ENCODE measurements around the gene SPRED3.
"Not testable (repeated sequence)": the region's sequence is repeated elsewhere in the genome, so short reads cannot be mapped to it uniquely, and the experiment has no call there.

The SPRED3 gene

DNA sequence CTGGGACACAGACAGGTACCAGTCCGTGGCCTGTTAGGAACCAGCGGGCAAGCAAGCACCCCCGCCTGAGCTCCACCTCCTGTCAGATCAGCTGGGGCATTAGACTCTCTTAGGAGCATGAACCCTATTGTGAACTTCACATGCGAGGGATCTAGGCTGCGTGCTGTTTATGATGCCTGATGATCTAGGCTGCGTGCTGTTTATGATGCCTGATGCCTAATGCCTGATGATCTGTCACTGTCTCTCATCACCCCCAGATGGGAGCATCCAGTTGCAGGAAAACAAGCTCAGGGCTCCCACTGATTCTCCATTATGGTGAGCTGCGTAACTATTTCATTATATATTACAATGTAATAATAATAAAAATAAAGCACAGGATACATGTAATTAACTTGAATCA is 33.9 kb downstream of the SPRED3 start:
- DNase-seq, result no peak

DNA sequence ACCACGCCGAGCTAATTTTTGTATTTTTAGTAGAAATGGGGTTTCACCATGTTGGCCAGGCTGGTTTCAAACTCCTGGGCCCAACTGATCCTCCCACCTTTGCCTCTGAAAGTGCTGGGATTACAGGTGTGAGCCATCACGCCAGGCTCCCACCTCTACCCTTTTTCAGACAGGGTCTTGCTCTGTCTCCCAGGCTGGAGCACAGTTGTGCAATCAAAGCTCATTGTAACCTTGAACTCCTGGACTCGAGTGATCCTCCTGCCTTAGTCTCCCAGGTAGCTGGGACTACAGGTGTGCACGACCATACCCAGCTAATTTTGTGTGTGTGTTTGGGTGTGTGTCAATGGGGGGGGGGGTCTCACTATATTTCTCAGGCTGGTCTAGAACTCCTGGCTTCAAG is 35.8 kb downstream of the SPRED3 start:
- DNase-seq, result no peak

DNA sequence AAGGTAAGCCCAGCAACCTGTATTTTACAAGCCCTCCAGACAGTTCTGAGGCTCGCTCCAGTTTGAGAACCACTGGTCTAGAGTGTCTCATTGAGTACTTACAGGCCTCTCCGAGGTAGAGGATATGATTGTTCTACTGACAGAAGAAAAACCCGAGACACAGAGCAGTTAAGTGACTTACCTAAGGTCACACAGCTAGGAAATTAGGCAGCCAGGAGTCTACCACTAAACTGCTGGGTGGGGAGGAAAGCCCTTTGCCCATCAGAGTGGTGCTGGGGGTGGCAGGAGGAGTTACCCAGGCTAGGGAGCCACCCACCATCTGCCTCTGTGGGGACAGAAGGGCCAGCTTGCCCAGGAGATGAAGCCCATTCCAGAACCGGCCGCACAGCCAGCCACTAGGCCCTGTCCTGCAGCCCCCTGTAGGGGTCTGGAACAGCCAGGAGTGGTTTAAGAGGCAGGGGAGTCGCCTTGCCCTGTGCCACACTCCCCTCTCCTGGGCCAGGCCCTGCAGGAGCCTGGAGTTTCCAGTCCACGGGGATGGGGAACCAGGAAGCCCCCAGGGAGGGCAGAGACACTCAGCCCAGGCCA is 36.8 kb downstream of the SPRED3 start:
- no peak for DNase-seq

DNA sequence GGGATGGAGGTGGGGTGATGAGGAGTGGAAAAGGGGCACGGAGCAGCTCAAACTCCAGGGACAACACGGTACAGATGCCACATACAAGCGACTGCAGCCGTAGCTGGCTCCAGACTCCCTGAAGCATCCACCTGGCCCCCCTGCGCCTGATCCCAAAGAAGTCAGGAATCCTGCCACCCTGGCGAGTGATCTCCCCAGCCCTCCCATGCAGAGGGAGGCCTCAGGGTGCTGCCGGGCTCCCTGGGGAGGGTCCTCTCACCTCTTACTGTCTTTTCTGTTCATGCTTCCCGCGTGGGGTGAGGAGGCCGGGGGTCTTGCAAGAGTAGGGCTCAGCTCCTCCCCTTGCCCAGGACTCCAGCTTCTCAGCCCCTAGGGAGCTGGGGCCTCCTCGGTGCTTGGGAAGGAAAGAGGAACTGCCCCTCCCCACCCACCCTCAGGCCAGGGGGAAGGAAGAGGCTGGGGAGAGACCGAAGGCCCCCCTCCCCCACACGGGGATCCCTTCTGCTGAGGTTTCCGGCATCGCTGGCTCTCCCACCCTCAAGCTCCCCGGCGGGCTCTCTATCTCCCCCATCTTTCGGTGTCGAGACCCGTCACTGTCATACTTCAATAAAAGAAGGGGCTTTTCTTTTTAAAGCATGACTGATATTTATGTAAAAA is 37.4 kb downstream of the SPRED3 start, which contains the start of gene RASGRP4:
Gene RASGRP4 (minus strand): TSS at position 410 of the 657 bp plus-strand sequence. CDS start 128 bp downstream, at position 282.
- no peak for DNase-seq

DNA sequence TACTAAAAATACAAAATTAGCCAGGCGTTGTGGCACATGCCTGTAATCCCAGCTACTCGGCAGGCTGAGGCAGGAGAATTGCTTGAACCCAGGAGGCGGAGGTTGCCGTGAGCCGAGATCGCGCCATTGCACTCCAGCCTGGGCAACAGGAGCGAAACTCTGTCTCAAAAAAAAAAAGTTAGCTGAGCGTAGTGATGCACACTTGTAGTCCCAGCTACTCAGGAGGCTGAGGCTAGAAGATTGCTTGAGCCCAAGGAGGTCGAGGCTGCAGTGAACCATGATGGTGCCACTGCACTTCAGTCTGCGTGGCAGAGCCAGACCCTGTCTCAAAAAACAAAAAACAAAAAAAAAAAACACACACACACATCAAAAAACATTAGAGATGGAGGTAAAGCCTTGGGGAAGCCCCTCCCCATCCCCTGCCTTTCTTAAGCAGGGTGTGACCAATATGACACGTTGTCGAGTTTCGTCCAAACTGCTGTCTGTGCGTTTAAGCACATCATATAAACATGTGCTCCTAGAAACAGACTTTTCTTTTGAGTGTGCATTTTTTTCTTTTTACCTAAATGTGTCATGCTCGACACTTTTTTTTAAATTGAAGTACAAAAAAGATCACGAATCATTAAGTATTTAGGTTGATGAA is 38.7 kb downstream of the SPRED3 start:
- DNase-seq, result not testable (repeated sequence)

DNA sequence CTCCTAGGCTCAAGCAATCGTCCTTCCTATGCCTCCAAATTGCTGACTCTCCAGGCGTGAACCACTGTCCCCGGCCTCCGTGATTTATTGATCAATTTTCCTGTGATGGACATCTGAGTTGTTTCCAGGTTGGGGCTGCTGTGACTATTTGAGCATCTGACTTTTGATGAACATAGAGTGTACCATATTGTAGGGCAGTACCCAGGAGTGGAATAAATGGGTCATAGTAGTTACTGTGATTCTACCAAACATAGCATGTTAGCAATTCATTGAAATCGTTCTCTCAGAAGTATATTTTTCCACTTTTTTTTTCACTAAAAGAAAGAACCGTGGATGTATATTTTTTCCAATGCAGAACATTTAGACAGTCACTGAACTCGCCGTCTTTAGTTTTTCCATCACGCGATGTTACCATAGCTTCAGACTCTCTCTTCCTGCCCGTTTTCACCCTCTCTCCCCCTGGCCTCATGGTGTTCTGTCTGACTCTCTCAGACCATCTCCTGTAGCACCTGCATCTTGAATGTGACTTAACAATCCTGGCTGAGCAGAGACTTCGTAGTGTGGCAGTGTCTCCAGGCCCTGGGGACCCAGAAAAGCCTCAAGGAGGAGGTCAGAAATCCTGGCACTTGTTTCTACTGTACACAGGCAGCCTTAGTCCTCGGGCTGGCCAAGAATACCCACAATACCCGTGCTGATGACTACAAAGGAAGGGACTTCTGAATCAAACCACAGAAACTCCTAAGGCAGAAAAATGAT is 40.7 kb downstream of the SPRED3 start:
- no peak for DNase-seq

DNA sequence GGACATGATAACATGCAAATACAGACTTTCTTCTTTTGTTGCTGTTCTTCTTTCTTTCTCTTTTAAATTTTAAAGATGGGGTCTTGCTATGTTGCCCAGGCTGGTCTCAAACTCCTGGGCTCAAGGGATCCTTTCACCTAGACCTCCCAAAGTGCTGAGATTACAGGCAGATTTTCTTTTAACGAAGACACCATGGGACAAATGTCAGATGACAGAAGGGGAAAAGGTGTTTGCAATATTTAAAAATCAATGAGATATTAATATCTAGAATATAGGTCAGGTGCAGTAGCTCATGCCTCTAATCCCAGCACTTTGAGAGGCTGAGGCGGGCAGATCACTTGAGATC is 41.3 kb downstream of the SPRED3 start:
- DNase-seq, result no peak

DNA sequence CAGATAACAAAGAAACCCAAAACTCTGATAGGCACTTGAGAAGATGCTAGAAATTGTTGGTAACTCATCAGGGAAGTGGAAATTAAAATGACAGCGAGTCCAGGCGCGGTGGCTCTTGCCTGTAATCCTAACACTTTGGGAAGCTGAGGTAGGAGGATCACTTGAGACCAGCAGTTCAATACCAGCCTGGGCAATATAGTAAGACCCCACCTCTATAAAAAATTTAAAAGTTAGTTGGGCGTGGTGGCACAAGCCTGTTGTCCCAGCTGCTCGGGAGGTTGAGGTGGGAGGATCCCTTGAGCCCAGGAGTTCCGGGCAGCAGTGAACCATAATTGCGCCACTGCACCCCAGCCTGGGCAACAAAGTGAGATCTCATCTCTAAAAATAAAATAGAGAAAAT is 42.4 kb downstream of the SPRED3 start:
- no peak for DNase-seq

DNA sequence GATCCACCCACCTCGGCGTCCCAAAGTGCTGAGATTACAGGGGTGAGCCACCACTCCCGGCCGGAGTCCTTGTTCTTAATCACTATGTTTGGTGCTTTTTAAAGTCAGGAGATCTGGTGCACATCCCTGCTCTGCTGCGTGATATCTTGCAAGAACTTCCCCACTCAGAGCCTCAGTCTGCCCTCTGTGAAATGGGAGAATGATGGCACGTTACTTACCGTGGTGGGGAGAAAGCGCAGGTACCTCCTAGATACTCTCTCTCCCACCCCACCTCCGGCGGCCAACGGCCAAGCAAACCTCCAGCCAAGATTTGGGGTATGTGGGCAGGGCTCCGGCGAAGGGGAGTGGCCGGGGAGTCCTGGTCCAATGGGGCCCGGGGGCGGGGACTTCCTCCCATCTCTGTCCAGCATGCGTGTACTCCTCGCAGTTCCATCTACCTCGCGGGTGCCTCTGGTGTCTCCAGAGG is 44.8 kb downstream of the SPRED3 start, which contains the start of gene RYR1:
Gene RYR1 (plus strand): TSS at position 424 of the 466 bp plus-strand sequence. CDS start 139 bp downstream, outside the sequence.
- DNase-seq, result peak; percentile 31

DNA sequence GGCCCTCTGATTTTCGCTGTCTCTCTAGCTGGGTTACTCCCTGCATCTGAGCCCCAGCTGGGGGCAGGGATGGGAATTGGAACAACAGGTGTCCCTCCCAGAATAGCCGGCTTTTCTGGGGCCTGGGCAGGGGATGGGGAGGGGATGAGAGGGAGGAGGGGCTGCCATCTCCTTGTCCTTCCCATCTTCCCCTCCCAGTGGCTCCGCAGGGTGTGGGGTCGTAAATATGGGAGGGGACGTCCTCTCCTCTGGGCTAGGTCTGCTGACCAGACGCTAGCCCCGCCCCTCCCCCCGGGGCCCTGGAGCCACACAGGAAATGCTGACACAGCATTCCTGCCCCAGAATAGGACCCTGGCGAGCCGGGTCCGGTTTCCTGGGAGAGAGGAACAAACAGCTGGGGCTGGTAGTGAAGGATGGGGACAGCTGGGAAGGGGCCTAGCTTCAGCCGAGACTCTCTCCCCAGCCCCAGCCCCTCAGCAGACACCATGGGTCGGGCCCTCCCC is 46.1 kb downstream of the SPRED3 start:
- DNase-seq, result no peak

DNA sequence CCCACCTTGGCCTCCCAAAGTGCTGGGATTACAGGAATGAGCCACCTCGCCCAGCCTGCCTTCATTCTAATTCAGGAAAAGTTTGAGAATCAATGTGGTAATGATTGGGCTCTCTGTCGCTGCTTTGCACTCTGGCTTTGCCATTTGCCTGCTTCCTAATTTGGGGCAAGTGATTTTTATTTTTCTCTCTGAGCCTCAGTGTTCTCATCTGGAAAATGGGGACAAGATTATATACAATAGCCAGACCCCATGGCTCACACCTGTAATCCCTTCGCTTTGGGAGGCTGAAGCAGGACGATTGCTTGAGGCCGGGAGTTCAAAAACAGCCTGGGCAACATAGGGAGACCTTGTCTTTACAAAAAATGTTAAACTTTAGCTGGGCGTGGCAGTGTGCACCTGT is 48.8 kb downstream of the SPRED3 start:
- no peak for DNase-seq

DNA sequence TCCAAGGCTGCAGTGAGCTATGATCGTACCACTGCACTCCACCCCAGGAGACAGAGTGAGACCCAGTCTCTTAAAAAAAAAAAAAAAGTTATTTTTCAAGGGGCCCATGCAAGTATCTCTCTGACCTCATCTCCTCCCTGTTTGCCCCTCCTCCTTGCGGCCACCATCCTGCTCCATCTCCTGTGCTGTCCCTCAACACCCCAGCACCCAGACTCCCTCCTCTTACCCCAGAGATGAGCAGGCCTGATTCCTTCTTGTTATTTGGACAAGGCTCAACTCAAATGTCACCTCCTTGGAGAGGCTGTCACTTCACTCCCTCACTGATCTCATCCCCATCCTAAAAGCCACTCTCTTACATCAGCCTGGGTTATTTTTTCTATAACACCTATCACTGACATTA is 49.4 kb downstream of the SPRED3 start:
- DNase-seq, result no peak

DNA sequence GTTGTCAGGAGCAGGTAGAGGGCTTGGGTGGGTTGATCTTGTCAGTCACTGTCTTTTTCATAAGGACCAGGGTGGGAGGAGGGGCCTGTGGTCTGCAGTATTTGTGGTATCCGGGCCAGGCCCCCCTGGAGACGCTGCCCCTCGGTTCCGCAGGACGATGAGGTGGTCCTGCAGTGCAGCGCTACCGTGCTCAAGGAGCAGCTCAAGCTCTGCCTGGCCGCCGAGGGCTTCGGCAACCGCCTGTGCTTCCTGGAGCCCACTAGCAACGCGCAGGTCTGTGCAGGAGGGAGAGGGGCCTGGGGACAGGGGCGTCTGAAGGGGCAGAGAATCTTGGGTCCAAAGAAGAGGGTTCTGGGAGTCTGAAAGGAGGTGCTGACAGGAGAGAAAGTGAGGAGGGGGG is 52.1 kb downstream of the SPRED3 start:
- no peak for DNase-seq

DNA sequence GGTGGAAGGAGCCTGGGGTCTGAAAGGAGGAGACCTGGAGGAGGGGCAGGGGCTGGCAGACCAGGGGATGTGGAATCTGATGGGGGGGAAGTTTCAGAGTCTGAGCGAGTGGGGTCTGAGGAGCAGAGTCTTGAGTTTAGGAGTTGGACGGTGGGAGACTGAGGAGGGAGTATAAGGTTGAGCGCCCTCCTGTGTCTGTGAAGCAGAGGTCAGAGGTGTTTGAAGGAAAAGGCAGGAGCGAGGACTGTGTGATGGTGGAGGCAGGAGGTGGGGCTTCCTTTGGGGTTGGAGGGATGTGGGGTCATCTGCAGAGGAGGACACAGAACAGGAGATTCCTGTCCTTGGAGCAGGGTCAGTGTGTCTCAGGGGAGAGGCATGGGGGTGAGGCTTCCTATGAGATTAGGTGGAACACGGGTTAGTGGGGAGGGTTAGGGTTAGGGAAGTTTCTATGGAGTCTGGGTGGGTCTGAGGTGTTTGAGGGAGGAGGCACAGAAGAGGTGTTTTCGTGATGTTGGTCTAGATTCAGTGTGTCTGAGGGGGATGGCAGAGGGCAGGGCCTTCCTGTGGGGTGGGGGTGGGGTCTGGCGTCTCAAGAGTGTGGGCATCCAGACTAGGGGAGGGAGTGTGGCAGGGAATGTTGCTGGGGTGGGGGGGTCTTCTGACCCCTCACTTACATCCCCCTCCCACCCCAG is 53.3 kb downstream of the SPRED3 start:
- DNase-seq, result no peak

DNA sequence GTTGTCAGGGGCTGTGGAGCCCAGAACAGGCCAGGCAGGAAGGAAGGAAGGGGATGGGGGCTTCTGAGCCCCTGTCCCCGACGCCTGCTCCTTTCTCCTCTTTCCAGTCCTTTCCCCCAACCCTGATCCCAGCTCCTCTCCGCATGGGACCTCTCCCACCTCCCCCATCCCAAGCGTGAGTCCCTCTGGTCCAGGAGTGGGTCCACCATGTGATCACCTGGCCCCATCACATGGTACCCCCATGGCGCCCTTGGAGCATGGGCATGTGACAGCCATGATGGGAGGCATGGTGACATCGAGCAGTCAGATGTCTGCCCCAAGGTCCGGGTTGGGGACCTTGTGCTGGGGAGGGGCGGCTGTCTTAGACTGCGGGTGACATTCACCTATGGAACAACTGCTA is 54.2 kb downstream of the SPRED3 start:
- DNase-seq, result no peak

DNA sequence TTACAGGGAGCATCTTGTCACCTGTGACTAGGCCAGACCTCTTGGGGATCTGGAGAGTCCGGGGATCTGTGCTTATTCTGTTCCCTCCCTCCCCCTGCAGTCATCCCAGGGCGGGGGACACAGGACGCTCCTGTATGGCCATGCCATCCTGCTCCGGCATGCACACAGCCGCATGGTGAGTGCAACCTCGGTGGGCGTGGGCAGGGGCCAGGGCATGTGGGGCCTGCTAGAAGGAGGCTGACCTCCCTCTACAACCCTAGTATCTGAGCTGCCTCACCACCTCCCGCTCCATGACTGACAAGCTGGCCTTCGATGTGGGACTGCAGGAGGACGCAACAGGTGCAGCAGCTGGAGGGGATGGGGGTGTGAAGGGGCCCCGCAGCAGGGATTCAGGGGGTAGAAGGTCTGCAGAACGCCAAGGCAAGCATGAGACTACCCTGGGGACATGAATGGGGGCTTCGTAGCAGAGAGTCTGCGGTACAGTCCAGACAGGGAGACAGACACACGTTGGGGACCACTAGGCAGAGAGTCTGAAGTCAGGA is 55.0 kb downstream of the SPRED3 start:
- no peak for DNase-seq

DNA sequence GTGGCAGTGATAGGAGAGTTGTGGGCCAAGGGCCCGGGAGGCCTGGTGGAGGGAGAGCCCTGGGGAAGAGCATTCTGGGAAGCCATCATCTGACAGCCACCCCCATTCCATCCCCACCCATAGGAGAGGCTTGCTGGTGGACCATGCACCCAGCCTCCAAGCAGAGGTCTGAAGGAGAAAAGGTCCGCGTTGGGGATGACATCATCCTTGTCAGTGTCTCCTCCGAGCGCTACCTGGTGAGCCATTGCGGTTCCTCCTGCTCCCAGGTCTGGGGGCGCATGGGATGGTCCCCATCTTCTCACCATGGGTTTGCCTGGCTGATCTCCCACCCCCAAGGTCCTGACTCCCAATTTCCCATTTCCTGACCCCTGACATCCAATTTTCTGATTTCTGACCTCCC is 55.5 kb downstream of the SPRED3 start:
- DNase-seq, result no peak

DNA sequence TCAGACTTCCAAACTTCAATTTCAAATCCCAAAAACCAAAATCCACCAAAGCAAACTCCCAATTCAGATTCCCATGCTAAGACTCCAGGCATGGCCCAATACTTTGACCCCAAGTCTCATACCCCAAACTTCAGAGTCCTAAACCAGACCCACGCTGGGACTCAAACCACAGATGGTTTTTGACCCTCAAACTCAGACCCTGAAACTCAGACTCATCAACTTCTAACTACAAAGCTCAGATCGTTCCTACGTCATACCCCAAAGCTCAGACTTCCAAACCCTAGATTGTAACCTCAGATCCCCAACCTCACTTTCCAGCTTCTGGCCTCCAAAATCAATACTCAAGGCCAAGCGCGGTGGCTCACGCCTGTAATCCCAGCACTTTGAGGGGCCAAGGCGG is 56.9 kb downstream of the SPRED3 start:
- DNase-seq, result no peak

DNA sequence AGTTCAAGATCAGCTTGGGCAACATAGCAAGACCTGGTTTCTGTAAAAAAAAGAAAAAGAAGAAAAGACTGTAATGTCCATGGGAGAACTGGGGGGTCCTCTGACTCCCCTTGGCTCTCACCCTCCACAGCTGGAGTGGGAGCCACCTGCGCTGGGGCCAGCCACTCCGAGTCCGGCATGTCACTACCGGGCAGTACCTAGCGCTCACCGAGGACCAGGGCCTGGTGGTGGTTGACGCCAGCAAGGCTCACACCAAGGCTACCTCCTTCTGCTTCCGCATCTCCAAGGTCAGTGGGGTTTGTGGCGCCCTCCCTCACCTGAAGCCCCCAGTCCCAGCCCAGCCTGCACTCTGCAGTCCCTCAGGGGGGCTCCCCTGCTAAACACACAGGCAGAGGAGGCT is 59.7 kb downstream of the SPRED3 start:
- no peak for DNase-seq

Data from activated CD4-positive, alpha-beta T cell treated with anti-CD3 and anti-CD28 coated beads, Interleukin-2, amount 50 U/mL, for 1 hour (primary cell).